Posterior cingulate gyrus (tissue), 11 donors: Measurements from ENCODE around the gene GP1BA.

ENCODE experiments used
- DNase-seq, 10 donors: peaks; one replicate each; pipeline versions ENCODE4 v3.0.0 to v3.0.0-alpha.2; 2020 to 2021; ENCODE audit warnings: mixed read lengths in 3 of 10
- intact Hi-C: fragments of 100-400 bp; cut with DNase I; formaldehyde crosslinking; loops from one replicate; pipeline ENCODE4 v1.15.1; 2023

Gene GP1BA

GRCh38 chr17:4947411-4948165 lies 15.5 kb downstream of the GP1BA start:
- intact Hi-C loops, result loop anchor here (1.0 to 5.0 kb wide), 2 partner anchors 20 to 40 kb away; partner anchors contain the start of genes CAMTA2 and SPAG7
- DNase-seq, result peak in 6 of 10 donors; percentile 31 to 90 (median 44)

GRCh38 chr17:4948166-4948930 lies 16.3 kb downstream of the GP1BA start, which contains the start of gene PFN1:
PFN1 (minus strand) TSS chr17:4948530; CDS start chr17:4948394, 136 bp downstream.
- intact Hi-C loops, result loop anchor here (1.0 to 5.0 kb wide), 2 partner anchors 19 to 39 kb away; partner anchors contain the start of genes CAMTA2 and SPAG7

GRCh38 chr17:4948931-4949320 lies 16.8 kb downstream of the GP1BA start:
- intact Hi-C loops, result loop anchor here (1.0 to 5.0 kb wide), 2 partner anchors 18 to 38 kb away; partner anchors contain the start of genes CAMTA2 and SPAG7
- DNase-seq, result peak; percentile 55 to 96 (median 69)

More at GRCh38 chr17:4948166-4948930, 16.3 kb downstream of the GP1BA start, which contains the start of gene PFN1:
- peak; percentile 63 to 96 (median 80) for DNase-seq

GRCh38 chr17:4949321-4950074 lies 17.4 kb downstream of the GP1BA start:
- peak in 2 of 10 donors; percentile 34 to 86 for DNase-seq

GRCh38 chr17:4950075-4950745 lies 18.1 kb downstream of the GP1BA start:
- peak in 3 of 10 donors; percentile 19 to 87 (median 64) for DNase-seq
- intact Hi-C loops, result no loop called here

More at GRCh38 chr17:4949321-4950074, 17.4 kb downstream of the GP1BA start:
- intact Hi-C loops, result loop anchor here (5.0 kb wide), 1 partner anchor 38 kb away; the partner anchor contains the start of gene CAMTA2

GRCh38 chr17:4950746-4951204 lies 18.7 kb downstream of the GP1BA start, which contains the start of gene ENO3:
ENO3 (plus strand) TSS chr17:4951119; CDS start chr17:4951830, 711 bp downstream.
- DNase-seq, result peak in 1 of 10 donors; percentile 63
- intact Hi-C loops, result no loop called here

- peak in 1 of 10 donors; percentile 28 for DNase-seq
- intact Hi-C loops, result no loop called here
These were observed 19.4 kb downstream of the GP1BA start for GRCh38 chr17:4951486-4951885.

GRCh38 chr17:4953451-4953961 lies 21.4 kb downstream of the GP1BA start:
- peak in 2 of 10 donors; percentile 45 to 77 for DNase-seq
- intact Hi-C loops, result no loop called here

- intact Hi-C loops, result no loop called here
- peak in 2 of 10 donors; percentile 55 to 66 for DNase-seq
These were observed 23.0 kb downstream of the GP1BA start for GRCh38 chr17:4955091-4955490.

- intact Hi-C loops, result no loop called here
- DNase-seq, result peak in 2 of 10 donors; percentile 51 to 58
These were observed 24.5 kb downstream of the GP1BA start for GRCh38 chr17:4956493-4957061.

GRCh38 chr17:4958102-4958501 lies 26.0 kb downstream of the GP1BA start:
- intact Hi-C loops, result no loop called here
- no peak for DNase-seq

- intact Hi-C loops, result no loop called here
- peak in 1 of 10 donors; percentile 39 for DNase-seq
These were observed 27.3 kb downstream of the GP1BA start for GRCh38 chr17:4959261-4959965.

- DNase-seq, result peak in 1 of 10 donors; percentile 9
- intact Hi-C loops, result loop anchor here (10.0 kb wide), 1 partner anchor 56 kb away; the partner anchor contains the start of gene CHRNE
These were observed 28.3 kb downstream of the GP1BA start for GRCh38 chr17:4960279-4960922.

- intact Hi-C loops, result loop anchor here (10.0 kb wide), 1 partner anchor 61 kb away; the partner anchor contains the start of gene CHRNE
- peak in 2 of 10 donors; percentile 51 to 60 for DNase-seq
These were observed 33.4 kb downstream of the GP1BA start for GRCh38 chr17:4965311-4965986.

GRCh38 chr17:4966844-4967538 lies 34.9 kb downstream of the GP1BA start:
- DNase-seq, result peak; percentile 96 to 100 (median 99)
- intact Hi-C loops, result loop anchor here (1.0 to 10.0 kb wide), 4 partner anchors 19 to 62 kb away; partner anchors contain the start of genes CHRNE, INCA1, KIF1C and PFN1
